Measurements from ENCODE around the gene MMP17.

MMP17 gene

DNA sequence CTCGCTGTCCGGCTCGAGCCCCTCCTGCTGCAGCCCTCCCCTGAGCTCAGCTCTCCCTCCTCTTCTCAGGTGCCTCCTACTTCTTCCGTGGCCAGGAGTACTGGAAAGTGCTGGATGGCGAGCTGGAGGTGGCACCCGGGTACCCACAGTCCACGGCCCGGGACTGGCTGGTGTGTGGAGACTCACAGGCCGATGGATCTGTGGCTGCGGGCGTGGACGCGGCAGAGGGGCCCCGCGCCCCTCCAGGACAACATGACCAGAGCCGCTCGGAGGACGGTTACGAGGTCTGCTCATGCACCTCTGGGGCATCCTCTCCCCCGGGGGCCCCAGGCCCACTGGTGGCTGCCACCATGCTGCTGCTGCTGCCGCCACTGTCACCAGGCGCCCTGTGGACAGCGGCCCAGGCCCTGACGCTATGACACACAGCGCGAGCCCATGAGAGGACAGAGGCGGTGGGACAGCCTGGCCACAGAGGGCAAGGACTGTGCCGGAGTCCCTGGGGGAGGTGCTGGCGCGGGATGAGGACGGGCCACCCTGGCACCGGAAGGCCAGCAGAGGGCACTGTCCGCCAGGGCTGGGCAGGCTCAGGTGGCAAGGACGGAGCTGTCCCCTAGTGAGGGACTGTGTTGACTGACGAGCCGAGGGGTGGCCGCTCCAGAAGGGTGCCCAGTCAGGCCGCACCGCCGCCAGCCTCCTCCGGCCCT lies 22.8 kb downstream of the MMP17 start:
- DNase-seq (ENCODE audit: low spot score), result peak; percentile 67

DNA sequence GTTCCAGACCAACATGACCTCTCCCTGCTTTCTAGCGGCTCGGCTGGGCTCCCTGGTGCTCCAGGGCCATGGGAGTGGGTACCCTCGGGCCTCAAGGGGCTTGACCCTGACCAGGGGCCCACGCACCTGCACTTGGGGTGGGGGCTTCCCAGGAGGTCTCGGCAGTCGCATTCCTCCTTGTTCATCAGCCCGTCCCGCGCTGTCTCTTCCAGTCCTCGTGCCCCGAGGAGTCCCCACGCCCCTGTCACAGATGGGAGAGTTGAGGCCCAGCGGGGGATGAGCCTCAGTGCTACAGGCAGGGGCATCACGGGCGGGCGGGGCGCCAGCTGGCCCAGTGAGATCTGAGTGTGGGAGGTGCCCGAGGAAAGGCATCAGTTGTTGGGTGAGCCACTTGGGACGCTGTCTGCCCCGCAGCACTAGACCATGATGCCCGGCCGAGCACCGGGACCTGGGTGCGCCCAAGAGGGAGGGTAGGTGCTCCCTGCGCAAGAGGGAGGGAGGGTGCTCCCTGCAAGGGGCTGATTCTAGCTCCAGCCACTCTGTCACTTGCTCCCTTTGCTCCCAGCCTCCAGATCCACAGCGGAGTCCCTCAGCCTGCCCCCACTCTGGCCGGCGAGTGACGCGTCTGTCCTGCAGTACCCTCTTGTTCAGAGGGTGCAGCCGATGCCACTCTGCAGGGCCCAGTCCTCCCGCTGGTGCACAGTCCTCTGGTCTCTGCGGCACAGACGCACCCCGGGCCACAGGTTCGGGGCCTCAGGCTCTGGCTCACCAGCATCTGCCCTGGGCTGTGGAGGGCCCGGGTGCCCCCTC lies 23.8 kb downstream of the MMP17 start:
- no peak for DNase-seq (ENCODE audit: low spot score)

DNA sequence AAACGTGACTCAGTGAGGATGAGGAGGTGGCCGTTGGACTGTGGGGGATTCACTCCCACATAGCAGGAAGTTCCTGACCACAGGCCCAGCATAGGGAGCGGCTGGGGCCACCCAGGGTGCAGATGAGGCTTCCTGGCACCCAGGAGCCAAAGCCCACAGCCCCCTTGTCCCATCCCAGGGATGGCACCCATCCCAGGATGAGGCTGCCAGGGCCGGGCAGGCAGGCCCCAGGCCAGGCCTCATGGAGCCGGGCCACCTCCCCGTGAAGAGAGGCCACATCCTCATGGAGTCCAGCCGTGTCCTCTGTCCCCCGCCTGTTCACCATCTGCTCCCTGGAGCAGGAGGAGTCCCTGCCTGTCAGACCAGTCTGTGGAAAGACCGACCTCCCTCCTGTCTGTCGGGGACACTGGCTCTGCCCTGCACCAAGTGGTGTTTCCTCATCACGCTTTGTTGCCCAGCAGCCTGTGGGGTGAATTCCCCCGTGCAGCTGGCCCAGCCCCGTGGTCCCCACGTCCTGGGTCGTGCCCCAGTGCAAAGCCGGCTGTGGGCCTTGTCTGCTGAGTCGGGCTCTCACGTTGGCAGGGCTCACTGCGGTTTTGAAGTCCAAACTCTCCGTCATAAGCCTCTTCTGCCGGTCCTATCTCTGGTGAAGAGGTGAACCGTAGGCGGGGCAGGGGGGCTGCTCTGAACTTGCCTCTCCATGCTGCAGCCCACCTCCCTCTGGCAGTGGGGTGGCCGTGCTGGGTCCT lies 24.5 kb downstream of the MMP17 start:
- DNase-seq (ENCODE audit: low spot score), result no peak

DNA sequence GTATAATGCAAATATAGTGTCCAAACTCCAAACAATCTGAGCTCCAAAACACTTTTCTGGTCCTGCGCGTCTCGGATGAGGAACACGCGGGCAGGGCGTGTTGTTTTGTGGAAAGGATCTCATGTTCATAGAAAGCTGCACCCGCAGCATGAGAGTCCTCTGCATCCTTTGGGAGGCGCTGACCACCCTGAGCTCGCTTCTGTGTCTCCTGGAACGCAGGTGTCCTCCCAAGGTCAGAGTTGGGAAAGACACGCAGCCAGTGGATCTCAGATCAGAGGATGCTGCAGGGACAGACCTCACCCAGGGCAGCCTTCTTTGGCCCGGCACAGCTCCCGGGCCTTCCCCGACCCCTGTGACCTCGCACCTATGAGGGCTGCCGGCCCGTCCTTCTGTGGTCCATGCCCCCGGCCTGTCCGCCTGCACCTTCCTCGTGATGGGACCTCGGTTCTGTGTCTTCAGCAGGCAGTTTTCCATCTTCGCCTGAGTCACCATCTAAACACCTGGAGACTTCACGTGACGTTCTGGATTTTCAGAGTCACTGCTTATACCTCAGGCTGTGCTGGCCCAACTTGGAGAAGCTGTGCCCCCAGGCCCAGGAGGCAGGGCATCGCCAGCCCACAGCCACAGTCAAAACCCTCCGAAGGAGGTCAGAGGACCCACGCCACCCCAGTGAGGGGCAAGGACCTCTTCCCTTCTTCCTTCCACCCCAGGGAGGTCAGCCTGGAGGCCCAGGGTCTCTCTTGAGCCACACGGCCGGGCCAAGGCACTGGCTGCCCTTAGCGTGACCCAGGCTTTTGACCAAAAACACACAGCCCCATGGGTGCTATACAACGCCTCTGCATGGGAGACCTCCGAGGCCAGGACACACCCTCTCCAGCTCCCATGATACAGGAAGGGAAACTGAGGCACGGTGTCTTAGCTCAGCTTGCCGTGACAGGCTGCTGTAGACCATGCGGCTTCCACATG lies 25.9 kb downstream of the MMP17 start:
- DNase-seq (ENCODE audit: low spot score), result no peak

DNA sequence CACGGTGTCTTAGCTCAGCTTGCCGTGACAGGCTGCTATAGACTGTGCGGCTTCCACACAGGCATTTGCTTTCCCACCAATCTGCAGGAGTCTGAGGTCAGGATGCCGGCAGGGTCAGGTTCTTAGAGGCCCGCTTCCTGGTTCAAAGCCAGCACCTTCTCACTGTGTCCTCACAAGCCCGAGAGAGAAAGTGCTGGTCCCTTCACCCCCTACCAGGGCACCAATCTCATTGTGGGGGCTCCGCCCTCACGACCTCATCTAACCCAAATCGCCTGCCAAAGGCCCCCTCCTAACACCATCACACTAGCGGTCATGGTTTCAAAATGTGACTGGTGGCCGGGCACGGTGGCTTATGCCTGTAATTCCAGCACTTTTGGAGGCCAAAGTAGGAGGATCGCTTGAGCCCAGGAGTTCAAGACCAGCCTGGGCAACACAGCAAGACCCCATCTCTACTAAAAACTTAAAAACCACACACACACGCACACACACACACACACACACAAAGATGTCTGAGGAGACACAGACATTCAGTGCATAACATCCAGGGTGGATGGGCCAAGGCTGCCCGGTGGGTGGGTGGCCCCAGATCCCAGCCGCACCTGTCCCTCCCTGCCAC lies 26.8 kb downstream of the MMP17 start:
- no peak for DNase-seq (ENCODE audit: low spot score)

DNA sequence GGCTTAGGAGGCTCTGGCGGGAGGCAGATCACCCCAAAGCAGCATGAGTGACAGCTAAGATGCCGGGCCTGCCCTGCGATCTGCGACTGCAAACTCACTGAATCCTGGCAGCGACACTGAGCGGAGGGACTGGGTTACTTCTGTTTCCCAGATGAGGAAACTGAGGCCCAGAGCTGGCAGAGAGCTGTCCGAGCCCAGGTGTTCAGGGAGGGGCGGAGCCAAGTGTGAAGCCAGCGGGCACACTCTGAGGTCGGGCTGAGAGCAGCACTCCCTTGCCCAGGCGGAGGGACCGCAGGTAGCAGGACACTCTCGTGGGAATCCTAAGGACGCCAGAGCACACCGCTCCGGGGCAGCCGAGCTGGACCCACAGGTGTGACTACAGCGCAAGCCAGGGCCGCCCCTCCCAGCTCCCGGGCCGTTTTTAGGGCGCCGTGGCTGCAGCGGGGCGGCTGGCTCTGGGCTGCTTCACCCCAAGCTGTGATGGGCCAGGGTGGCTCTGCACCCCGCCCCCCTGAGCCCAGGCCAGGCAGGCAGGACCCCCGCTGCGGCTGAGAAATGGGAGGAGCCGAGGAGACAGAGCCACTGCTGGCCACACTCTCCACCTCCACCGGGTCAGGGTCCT lies 27.4 kb downstream of the MMP17 start:
- DNase-seq (ENCODE audit: low spot score), result no peak

DNA sequence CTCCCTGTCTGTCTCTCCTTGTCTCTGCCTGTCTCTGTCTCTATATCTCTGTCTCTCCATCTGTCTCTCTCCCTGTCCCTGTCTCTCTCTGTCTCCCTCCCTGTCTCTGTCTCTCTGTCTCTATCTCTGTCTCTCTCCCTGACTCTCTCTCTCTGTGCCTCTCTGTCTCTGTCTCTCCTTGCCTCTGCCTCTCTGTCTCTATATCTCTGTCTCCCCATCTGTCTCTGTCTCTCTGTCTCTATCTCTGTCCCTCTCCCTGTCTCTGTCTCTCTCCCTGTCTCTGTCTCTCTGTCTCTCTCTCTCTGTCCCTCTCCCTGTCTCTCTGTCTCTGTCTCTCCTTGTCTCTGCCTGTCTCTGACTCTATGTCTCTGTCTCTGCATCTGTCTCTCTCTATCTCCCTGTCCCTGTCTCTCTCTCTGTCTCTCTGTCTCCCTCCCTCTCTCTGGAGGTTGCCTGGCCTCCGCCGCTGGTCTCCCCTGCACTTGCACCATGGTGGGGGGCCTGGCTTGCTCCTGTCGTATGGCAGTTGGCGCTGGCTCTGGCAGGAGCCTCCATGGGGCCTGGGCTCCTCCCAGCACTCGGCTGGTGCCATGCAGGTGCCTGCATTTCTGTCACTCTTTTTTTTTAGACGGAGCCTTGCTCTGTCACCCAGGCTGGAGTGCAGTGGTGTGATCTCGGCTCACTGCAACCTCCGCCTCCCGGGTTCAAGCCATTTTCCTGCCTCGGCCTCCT lies 28.3 kb downstream of the MMP17 start:
- no peak for DNase-seq (ENCODE audit: low spot score)

DNA sequence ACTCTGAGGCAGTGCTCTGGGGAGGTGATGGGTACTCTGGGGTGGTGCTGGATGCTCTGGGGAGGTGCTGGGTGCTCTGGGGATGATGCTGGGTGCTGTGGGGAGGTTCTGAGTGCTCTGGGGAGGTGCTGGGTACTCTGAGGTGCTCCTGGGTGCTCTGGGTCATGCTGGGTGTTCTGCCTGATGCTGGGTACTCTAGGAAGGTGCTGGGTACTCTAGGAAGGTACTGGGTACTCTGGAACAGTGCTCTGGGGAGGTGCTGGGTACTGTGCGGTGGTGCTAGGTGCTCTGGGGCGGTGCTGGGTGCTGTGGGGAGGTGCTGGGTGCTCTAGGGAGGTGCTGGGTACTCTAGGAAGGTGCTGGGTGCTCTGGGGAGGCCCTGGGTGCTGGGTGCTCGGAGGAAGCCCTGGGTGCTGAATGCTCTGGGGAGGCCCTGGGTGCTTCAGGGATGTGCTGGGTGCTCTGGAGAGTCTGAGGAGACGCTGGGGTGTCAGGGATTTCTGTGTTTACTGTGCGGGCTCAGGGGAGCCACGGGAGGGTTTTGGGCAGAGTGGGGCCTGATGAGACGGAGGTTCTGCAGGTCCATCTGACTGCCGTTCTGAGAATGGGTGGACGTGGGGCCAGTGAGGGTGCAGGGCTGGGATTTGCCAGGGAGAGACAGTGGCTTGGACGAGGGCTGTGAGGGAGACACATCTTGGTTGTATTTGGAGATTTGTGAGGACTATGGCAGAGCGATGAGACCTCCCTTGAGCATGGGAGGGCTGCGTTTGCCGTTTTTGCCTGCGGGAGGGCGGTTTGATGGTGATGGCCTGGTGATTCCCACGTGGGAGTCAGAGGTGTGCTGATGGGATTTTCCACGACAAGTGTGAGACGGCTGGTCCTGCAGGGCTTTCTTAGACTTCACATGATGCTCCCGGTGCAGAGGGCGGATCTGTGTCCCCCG lies 30.0 kb downstream of the MMP17 start:
- no peak for DNase-seq (ENCODE audit: low spot score)

DNA sequence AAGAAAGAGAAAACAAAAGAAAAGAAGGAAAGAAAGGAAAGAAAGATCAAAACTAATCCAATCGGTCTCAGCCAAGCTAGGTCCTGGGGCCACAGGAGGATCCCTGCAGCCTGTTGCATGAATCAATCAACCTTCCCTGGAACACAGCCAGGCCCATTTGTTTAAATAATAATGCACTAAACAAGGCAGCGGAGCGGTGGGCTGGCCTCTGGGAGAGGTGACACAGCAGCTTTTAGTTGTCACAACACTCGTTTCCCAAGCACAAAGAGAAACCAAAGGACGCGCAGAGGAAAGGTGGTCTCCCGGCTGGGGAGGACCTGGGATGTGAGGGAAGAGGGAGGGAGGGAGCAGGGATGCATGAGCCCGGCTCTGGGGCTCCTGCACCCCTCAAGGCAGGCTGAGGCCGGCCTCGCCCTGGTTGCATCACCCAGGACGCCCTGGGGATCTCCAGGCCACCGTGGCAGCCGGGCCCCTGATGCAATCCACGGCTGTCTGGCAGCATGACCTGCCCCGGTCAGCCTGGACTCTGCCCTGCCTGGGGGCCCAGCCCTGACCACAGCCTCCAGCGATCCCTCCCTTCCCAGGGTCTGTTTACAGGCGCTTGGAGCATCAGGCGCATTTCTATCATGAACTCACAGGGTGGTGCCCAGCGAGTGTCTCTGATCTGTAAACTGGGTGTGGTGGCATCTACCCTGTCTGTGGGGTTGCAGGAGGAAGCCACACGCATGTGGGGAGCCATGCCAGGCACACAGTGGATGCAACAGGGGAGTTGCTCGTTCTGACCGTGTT lies 32.5 kb downstream of the MMP17 start:
- DNase-seq (ENCODE audit: low spot score), result no peak

DNA sequence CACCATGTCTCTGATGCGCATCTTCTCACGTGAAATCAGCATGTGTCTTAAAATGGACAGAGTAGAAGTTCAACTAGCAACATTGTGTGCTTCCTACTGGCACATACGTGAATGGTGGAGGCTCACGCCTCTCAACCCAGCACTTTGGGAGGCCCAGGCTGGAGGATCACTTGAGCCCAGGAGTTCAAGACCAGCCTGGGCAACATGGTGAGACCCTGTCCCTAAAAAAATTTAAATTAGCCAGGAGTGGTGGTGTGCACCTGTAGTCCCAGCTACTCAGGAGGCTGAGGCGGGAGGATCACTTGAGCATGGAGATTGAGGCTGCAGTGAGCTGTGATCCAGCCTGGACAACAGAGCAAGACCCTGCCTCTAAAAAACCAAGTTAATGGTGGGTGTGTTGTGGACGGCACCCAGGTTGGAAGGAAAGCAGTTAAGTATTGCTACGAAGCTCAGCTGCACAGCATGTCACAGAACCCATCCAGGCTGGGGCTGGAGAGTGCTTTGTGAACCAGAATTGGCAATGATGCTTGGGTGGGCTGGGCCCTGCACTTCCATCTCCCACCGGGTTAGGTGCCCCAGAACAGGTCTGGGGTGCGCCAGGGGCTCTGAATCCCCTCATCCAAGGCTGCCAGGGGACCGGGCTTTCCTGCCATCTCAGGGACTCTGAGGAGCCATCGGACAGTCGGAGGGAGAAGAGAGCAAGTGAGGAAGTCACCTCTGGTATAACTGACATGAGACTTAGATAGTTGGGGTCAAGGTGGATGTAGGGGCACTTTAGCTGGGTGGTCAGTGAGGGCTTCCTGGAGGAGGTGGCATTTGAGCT lies 33.3 kb downstream of the MMP17 start:
- no peak for DNase-seq (ENCODE audit: low spot score)

DNA sequence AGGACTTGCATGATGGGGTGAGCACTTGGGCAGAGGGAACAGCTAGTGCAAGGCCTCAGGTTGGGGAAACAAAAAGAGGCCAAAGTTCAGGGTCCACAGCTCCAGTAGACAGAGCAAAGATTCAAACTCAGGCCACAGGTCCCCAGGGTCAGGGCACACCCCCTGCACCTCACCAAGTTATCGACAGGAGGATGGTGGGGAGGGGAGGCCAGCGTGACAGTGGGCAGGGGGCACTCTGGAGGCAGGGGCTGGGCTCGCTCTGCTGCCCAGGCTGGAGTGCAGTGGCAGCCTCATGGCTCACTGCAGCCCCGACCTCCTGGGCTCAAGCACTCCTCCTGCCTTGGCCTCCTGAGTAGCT lies 33.9 kb downstream of the MMP17 start:
- DNase-seq (ENCODE audit: low spot score), result no peak

DNA sequence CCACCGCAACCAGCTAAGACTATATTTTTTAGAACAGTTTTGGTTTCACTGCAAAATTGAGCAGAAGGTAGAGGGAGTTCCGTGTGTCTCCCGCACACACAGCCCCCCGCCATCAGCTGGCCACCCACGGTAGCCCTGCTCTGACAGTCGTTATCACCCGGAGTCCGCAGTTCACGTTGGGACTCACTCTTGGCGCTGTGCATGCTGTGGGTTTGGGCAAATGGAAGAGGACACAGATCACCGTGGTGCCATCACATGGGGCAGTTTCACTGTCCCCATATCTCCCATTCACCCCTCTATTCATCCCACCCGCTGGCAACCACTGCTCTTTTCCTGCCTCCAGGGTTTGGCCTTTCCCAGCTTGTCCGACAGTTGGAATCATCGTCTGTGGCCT lies 34.4 kb downstream of the MMP17 start:
- DNase-seq (ENCODE audit: low spot score), result no peak

DNA sequence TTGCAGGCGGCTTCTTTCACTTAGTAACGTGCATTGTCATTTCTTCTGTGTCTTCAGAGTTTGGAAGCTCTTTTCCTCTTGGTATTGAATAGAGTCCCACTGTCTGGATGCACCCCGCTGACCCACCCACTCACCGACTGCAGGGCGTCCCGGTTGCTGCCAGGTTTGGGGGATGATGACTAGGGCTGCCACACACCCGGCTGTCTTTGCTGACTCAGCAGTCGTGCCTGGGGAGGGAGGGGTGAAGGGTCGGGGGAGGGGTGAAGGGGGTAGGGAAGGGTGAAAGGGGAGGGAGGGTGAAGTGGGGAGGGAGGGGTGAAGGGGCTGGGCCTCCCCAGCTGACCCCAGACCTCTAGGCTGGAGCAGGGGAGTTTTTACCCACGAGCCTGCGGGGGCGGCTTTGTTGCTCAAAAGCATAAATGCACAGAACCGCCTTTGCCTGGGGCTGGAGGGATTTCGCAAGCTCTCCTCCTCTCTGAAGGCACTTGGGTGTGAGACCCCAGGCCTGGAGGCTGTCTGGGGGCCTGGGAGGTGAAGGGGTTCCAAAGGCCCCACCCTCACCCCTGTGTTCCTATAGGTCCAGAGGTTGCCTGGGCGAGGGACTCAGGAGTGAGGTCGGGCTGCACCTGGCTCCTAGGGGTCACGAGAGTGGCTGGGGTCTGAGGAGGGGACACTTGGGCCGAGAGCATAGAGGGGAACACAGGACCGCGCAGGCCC lies 35.0 kb downstream of the MMP17 start:
- no peak for DNase-seq (ENCODE audit: low spot score)

DNA sequence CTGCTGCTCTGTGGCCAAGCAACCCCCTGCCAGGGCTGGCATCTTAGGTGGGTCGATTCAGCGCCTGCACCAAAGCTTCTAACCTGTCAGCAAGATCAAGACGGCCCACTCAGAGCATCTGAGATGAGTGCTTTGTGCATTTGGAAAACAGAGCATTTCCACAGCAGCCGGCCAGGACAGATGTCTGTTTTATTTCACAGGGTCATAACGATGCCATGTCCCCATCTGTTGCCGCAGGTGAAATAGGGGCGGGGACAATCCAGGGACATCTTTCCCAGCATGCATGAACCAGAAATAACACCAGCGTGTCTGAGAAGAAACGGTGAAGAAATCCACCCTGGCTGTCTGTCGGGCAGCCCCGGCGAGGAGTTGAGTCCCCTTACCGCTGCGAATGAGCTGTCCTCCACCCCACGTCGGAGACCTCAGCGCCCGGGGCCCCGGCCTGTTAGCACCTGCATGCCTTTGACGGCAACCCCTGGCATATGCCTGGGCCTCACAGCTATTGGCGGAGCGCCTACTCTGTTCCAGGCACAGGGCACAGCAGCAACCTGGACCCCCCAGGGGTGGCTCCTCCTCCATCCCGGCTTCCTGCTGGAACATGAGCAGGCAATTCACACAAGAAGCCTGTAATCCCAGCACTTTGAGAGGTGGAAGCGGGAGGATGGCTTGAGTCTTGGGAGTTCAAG lies 35.7 kb downstream of the MMP17 start:
- DNase-seq (ENCODE audit: low spot score), result no peak

DNA sequence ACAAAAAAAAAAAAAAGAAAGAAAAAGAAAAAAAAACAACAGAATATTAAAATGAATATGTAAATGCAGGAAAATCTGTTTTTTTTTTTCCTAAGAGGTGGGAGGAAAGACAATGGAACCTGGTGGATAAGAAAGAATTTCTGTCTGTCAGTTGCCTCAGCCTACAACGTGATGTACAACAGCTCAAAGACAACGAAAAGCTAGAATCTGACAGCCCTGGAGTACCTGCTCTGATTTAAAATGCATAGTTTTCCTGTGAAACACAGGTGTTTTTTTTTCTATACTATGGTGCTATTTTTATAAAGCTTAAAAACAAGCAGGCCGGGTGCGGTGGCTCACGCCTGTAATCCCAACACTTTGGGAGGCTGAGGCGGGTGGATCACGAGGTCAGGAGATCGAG lies 36.3 kb downstream of the MMP17 start:
- no peak for DNase-seq (ENCODE audit: low spot score)

Data from Ammon's horn (tissue), 1 donor.